ENCODE data around the gene CEP135.

CEP135 gene

DNA sequence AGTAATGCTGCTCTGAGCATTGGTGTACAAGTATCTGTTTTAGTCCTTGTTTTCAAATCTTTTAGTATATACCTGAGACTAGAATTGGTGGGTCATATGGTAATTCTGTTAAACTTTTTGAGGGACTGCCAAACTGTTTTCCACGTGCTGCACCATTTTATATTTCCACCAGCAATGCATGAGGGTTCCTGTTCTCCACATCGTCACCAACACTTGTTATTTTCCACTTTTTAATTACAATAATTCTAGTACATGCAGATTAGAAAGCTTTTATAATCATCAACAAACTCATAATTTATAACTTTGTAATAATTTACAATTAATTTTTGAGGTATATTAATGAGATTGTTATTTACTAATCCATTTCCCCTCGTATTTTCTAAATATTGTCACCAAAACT, 79.4 kb downstream of the CEP135 start:
- H3K4me3 ChIP-seq (ENCODE audit: low read length) = no peak overlapping the region
- no peak for TF ChIP-seq ZNF274 (IDR thresholded peaks at IDR 0.05; ENCODE audit: low read depth, low read length)

DNA sequence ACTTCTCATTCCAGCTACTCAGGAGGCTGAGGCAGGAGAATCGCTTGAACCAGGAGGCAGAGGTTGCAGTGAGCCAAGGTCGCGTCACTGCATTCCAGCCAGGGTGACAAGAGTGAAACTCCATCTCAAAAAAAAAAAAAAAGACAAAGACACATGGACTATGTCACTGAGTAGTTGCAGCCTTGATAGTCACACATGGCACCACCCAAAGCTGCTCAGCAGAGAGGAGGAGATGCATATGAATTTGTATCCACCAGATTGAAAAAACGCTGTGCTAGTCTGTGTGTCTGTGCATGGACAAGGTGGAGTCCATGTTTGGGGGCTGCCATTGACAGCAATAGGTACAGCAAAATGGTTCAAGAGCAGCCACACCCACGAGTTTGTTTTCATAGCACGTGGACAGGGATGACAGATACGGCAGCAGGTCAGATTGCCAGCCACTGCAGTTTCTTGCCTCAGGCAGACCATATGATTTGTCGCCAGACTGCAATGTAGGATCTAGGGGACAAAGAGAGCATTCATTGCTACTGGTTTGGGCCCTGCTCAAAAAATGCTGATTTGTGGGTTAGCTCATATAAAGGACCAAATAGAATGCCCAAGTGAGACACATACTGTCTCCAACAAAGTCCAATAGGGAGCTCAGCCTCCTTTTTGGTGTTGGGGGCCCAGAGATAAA, 89.9 kb downstream of the CEP135 start:
- H3K4me3 ChIP-seq (ENCODE audit: low read length) = no peak overlapping the region
- no peak for TF ChIP-seq ZNF274 (IDR thresholded peaks at IDR 0.05; ENCODE audit: low read depth, low read length)

DNA sequence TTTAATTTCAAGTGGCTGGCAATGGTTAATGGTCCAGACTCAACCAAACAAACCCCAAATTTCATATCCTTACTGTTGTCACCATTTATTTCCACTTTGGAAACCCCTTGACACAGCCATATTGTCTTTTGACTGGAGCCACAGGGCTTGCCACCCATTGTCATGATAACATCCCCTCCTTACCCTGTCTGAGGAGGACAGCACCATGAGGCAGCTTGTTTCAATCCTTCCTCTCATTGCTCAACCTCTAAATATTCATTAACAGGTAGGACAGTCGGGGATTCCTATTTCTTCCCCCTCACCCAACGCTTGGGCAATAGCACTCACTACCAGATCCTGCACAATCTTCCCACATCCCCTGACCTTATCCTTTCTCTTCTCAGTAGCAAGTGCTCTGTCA, 92.1 kb downstream of the CEP135 start:
- no peak overlapping the region for H3K4me3 ChIP-seq (ENCODE audit: low read length)
- TF ChIP-seq ZNF274 (IDR thresholded peaks at IDR 0.05; ENCODE audit: low read depth, low read length) = no peak

DNA sequence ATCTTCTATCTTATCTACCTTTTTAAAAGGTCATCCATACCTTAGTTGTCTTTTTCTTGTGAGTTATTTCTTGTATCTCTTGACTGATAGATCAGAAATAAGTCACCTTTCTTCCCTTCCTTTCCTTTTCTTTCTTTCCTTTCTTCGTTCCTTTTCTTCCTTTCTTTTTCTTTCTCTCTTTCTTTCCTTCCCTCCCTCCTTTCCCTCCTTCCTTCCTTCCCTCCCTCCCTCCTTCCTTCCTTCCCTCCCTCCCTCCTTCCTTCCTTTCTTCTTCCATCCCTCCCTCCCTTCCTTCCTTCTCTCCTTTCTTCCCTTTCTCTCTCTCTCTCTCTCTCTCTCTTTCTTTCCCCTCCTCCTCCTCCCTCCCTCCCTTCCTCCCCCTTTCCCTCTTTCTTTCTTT, 93.5 kb downstream of the CEP135 start:
- TF ChIP-seq ZNF274 (IDR thresholded peaks at IDR 0.05; ENCODE audit: low read depth, low read length) = no peak
- no peak overlapping the region for H3K4me3 ChIP-seq (ENCODE audit: low read length)

DNA sequence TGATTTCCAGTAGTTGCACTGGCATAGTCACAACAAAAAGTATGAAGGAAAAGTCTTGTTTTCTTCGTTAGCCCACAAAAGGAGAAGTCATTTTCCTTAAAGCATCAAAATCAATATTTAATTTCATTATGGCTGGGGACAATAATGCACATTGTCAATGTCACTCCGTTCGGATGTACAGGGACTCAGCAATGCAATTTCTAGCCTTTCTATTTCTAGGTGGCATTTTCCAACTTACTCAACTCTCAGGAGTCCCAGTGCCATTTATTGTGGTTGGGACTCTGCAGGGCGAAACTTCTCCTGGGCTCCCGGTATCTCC, 99.6 kb downstream of the CEP135 start:
- TF ChIP-seq ZNF274 (IDR thresholded peaks at IDR 0.05; ENCODE audit: low read depth, low read length) = no peak

DNA sequence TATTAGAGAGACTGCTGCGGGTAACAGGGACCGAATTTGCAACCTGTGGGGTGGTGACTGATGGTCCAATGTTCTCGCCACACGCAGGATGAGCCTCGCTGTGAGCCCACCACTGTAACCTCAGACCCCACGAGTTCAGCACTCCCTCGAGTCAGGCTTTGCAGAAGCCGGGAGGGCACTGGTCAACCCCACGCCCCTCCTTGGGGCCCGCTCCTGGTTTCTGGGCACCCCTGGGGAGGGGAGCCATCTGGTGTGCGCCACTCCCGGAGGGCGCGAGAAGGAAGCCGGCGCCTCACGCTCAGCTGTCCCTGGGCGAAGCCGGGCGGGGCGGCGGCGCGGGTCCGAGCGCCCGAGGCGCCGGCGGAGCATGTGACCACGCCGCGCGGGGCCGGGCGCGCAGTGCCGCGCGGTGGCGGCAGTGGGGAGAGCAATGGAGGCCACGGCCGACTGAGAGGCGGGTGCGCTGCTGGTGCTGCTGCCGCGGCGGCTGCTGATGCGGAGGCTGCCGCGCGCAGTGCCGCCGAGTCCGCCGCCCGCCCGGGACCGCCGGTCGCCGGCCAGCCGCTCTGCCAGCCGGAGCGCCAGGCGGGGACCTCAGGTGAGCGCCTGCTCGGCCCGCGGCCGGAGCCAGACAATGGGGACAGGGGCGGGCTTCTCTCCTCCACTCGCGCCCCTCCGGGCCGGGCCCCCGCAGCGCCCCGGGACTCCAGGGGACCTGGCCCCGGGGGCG, 100.1 kb downstream of the CEP135 start:
- no peak for TF ChIP-seq ZNF274 (IDR thresholded peaks at IDR 0.05; ENCODE audit: low read depth, low read length)
- H3K4me3 ChIP-seq (ENCODE audit: low read length) = peak overlapping the region; percentile 56

More for the DNA sequence above, 99.6 kb downstream of the CEP135 start:
- H3K4me3 ChIP-seq (ENCODE audit: low read length) = peak overlapping the region; percentile 56; the same call in 1 of the 2 replicates

DNA sequence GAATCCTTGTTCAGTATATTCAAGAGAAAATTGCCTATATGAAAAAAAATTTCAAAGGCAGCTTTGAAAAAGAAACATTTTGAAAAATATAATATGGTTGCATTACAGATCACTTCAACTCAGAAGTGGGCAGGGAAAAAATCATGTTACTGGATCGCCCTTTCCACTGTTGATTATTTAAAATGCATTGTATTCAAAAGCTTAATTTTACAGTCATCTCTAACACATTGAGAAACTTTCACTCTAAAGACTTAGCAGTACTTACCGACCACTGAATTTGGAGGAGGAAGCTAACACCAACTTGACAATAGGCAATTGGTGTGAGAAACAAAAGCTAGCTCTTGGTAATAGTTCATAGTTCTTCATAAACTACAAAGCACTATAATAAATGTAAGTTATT, 101.9 kb downstream of the CEP135 start:
- TF ChIP-seq ZNF274 (IDR thresholded peaks at IDR 0.05; ENCODE audit: low read depth, low read length) = no peak
- no peak overlapping the region for H3K4me3 ChIP-seq (ENCODE audit: low read length)

DNA sequence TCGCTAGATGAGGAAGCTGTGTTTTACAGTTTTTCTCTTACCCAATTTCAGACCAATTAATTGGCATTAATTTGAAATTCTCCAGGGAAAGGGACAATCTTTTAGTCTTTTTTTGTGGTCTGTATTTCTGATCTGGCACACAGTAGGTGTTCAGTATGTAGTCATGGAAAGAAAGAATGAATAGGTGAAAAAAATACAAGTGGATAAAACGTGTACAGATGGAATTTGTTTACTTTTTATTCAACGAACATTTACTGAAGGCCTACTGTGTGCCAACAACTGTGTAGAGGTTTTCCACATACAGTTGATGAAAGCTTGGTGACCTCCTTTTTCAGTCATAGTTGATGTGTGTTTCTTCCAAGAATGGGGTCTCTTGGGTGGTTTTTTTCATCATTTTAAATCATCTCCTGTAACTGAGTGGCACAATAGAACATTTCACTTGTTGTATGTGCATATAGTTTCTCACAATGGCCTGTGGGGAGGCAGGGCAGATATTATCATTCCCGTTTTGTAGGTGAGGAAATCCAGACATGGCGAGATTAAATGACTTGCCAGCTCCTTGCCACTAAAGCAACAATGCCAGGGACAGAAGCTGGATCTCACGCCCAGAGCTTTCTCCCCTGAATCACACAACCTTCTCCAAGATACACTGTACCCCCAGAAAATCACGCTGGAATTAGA, 102.4 kb downstream of the CEP135 start:
- no peak for TF ChIP-seq ZNF274 (IDR thresholded peaks at IDR 0.05; ENCODE audit: low read depth, low read length)
- no peak overlapping the region for H3K4me3 ChIP-seq (ENCODE audit: low read length)

DNA sequence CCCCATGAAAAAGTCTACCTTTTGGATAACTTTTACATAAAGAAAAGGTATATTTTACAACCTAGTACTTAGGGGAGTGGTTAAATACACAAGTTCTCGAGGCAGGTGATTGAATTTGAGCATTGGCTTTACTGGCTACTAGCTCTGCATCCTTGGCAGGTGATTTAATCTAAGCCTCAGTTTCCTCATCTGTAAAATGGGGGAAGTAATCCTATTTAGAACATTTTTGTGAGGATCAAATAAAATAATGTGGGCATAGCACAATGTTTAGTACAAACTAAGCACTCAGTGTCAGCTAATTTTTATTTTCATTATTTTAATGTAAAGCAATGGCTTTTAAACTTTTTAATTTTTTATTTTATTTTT, 102.9 kb downstream of the CEP135 start:
- H3K4me3 ChIP-seq (ENCODE audit: low read length) = no peak overlapping the region
- no peak for TF ChIP-seq ZNF274 (IDR thresholded peaks at IDR 0.05; ENCODE audit: low read depth, low read length)

DNA sequence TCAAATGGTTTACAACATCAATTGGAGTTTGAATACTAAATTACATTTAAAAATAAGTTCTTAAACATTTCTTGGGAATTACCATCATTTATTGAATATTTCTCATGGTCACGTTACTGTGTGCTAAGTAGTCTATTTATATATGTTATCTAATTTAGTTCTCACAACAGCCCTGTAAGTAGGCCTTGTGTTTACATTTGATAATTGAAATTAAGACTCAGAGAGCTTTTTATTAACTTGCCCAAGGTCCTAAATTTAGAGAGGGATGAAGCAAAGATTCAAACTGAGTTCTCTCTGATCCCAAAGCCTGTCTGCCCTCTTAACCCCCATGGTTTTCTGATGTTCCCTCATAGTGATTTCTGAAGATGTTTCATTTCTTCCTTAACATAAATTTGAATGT, 103.7 kb downstream of the CEP135 start:
- H3K4me3 ChIP-seq (ENCODE audit: low read length) = no peak overlapping the region
- TF ChIP-seq ZNF274 (IDR thresholded peaks at IDR 0.05; ENCODE audit: low read depth, low read length) = no peak

DNA sequence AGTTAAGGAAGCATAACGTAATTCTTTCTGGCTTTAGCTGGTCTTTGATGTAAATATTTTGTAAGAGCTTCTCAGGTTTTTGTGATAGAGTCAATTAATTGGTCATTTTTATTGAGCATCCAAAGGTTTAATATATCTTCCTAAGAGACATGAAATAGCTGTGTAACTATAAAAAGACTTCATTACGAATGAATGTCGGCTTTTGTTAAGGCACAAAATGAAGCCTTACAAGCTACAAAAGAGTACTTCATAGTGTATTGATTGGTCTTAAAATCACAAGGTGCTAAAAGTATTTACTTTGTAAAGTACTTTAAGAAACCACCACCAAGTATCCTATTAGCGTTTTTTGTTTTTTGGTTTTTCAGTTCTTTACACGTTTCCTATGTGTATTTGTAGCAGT, 104.2 kb downstream of the CEP135 start:
- no peak for TF ChIP-seq ZNF274 (IDR thresholded peaks at IDR 0.05; ENCODE audit: low read depth, low read length)

DNA sequence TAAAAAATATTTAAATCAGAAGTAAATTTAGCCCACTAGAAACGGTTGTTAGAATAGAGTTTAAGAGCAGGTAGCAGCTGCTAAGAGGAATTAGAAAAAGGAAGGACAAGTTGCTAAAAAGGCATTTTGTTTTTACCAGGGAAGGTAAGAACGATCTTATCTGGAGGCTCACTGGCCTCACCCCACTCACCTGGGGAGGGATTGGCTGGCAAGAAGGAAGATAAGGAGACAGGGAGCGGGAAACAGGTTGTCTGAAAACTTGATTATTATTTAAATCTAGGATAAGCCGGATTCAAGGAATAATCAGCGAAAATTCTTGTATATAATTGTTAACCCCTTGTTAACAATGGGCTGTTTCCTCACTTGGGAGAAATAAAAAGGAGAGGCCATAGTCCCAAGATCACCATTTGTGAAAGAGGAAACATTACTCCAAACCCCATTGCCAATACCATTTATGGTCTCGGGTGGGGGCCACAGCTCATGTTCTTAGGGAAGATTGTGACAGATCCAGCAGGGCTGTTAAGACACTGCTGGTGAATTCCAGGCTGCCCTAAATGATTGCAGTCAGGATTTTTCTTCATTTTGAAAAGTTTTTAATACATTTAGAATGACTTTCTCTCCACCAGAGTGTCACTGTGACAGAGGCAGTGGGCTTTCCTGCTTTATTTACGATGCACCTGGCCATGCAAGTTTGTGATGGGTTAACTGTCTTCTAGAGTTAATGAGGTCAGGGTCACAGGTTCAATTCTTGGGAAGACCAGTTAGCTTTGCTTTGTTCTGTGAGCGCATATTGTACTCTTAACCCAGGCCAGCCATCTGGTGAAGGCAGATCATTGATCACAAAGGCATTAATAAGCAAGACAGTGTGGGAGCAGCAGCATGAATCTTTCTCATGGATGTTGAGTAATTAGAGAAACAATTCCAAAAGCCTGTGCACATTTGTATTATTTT, 106.6 kb downstream of the CEP135 start:
- H3K4me3 ChIP-seq (ENCODE audit: low read length) = no peak overlapping the region
- no peak for TF ChIP-seq ZNF274 (IDR thresholded peaks at IDR 0.05; ENCODE audit: low read depth, low read length)

More for the DNA sequence above, 104.2 kb downstream of the CEP135 start:
- H3K4me3 ChIP-seq (ENCODE audit: low read length) = no peak overlapping the region

DNA sequence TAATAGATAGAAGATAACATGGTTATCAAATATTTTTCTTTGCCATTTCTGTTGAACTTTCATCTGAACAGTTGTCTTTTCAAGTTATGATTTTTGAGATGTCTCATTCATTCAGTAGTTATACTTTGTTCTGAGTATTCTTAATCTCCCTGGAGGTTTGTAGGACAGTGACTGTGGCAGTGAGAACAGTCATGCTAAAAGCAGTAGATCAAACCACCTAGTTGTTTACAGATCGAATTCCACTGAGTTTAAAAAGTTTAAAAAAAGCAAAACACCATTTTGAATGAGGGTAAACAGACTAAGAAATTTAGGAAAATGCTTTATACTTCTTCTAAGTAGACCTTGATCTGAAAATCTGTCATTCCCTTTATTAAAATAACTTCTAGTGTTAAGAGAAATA, 107.2 kb downstream of the CEP135 start:
- H3K4me3 ChIP-seq (ENCODE audit: low read length) = no peak overlapping the region
- TF ChIP-seq ZNF274 (IDR thresholded peaks at IDR 0.05; ENCODE audit: low read depth, low read length) = no peak

DNA sequence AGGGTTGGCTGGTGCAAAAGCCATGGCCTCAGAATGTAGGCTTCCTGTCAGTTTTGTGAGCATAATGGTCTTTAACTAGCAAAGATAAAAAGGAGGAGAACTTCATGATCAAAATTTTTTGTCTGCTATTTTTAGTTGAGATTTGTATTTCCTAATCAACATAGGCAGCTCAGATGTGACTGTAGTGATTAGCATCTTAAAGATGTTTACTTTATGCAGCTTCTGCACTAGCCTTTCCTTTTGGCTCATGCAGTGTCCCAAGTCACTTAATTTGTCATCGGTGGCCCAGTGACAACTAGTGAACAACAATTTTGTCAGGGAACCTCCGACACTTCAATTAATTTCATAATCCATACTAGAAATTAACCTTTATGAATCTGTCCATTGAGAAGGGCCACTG, 109.8 kb downstream of the CEP135 start:
- TF ChIP-seq ZNF274 (IDR thresholded peaks at IDR 0.05; ENCODE audit: low read depth, low read length) = no peak
- no peak overlapping the region for H3K4me3 ChIP-seq (ENCODE audit: low read length)

Measured in GM08714 (cell line).